RPMI8226 (cell line): ENCODE measurements around the gene GRIP2.
A peak's percentile ranks its signal among the peaks of the same experiment; 100 is the strongest.
"Not testable (repeated sequence)": the region's sequence is repeated elsewhere in the genome, so short reads cannot be mapped to it uniquely, and the experiment has no call there.

Experiments
- DNase-seq: peaks from one replicate; pipeline ENCODE4 v3.0.0-alpha.2; 2015

Gene GRIP2

GRCh38 chr3:14519406-14519805 lies 20.7 kb downstream of the GRIP2 start:
- DNase-seq = no peak

GRCh38 chr3:14518893-14519292 lies 21.2 kb downstream of the GRIP2 start:
- no peak for DNase-seq

GRCh38 chr3:14518432-14518802 lies 21.7 kb downstream of the GRIP2 start:
- DNase-seq = no peak

GRCh38 chr3:14517601-14518431 lies 22.3 kb downstream of the GRIP2 start:
- no peak for DNase-seq

- DNase-seq = no peak
Observed at GRCh38 chr3:14516738-14517345, 23.3 kb downstream of the GRIP2 start.

GRCh38 chr3:14515526-14515925 lies 24.6 kb downstream of the GRIP2 start:
- not testable (repeated sequence) for DNase-seq

GRCh38 chr3:14514323-14514720 lies 25.8 kb downstream of the GRIP2 start:
- no peak for DNase-seq

- no peak for DNase-seq
Observed at GRCh38 chr3:14513566-14514322, 26.4 kb downstream of the GRIP2 start.

GRCh38 chr3:14512942-14513327 lies 27.2 kb downstream of the GRIP2 start:
- DNase-seq = no peak

- no peak for DNase-seq
Observed at GRCh38 chr3:14512281-14512941, 27.7 kb downstream of the GRIP2 start.

- DNase-seq = no peak
Observed at GRCh38 chr3:14511623-14512280, 28.4 kb downstream of the GRIP2 start.

GRCh38 chr3:14510838-14511622 lies 29.1 kb downstream of the GRIP2 start:
- no peak for DNase-seq

GRCh38 chr3:14509796-14510100 lies 30.4 kb downstream of the GRIP2 start:
- DNase-seq = no peak

- DNase-seq = peak; percentile 68
Observed at GRCh38 chr3:14508966-14509795, 31.0 kb downstream of the GRIP2 start.

GRCh38 chr3:14508505-14508819 lies 31.7 kb downstream of the GRIP2 start:
- no peak for DNase-seq

- DNase-seq = no peak
Observed at GRCh38 chr3:14507757-14508504, 32.2 kb downstream of the GRIP2 start.

GRCh38 chr3:14507305-14507741 lies 32.8 kb downstream of the GRIP2 start:
- DNase-seq = peak; percentile 15

GRCh38 chr3:14506626-14507304 lies 33.4 kb downstream of the GRIP2 start:
- DNase-seq = no peak

- no peak for DNase-seq
Observed at GRCh38 chr3:14505803-14506500, 34.2 kb downstream of the GRIP2 start.
